ENCODE results near the gene EPHA8.

EPHA8 gene

GRCh38 chr1:22645931-22646330 lies 82.6 kb downstream of the EPHA8 start:
- no peak for DNase-seq (ENCODE audit: low read depth in 2 of 2)

- no peak for DNase-seq (ENCODE audit: low read depth in 2 of 2)
Measured at GRCh38 chr1:22646384-22646783, 83.1 kb downstream of the EPHA8 start.

GRCh38 chr1:22650089-22650693 lies 86.9 kb downstream of the EPHA8 start:
- no peak for DNase-seq (ENCODE audit: low read depth in 2 of 2)

- DNase-seq (ENCODE audit: low read depth in 2 of 2): no peak
Measured at GRCh38 chr1:22651941-22652856, 88.9 kb downstream of the EPHA8 start.

GRCh38 chr1:22652881-22653316 lies 89.6 kb downstream of the EPHA8 start, which contains the start of gene C1QB:
Gene C1QB, plus strand, starts transcription at chr1:22653236. Its CDS starts 6,227 bp downstream, at chr1:22659463.
- no peak for DNase-seq (ENCODE audit: low read depth in 2 of 2)
